ENCODE data around the gene SPEN. TPM values are rescaled to one million over a fixed set of nuclear protein-coding genes. Genes with fewer than 3 reads are reported as not detected.
"Not testable (repeated sequence)": the region's sequence is repeated elsewhere in the genome, so short reads cannot be mapped to it uniquely, and the experiment has no call there.

SPEN gene
- total and polyA plus RNA-seq, 2 of the 4 experiments (the other 2 are of a cell fraction), result 7.6 to 15.8 TPM

GRCh38 chr1:15828931-15829330, 18.6 kb upstream of the SPEN start:
- H2AFZ ChIP-seq (replicated peaks; ENCODE audit: low read length, poor library complexity); H3K27ac ChIP-seq (ENCODE audit: insufficient read depth, low read length); H2BK20ac ChIP-seq (ENCODE audit: low read depth, low read length); POLR2A ChIA-PET (ENCODE audit: unreplicated experiment); H3K9me1 ChIP-seq (ENCODE audit: insufficient read depth, low read length); H3K56ac ChIP-seq (ENCODE audit: extremely low read depth, insufficient read depth, low read length); dilution Hi-C loops (cut with HindIII; ENCODE audit: low sequenced_read_pairs, unreplicated experiment); H4K8ac ChIP-seq (ENCODE audit: low read depth in 2 of 2, low read length in 2 of 2); intact Hi-C loops (cut with micrococcal nuclease); H4K5ac ChIP-seq (ENCODE audit: low read depth, low read length); H2BK15ac ChIP-seq (ENCODE audit: low read depth, low read length); in situ Hi-C loops (cut with MboI; ENCODE audit: low sequenced_read_pairs); H3K4ac ChIP-seq (ENCODE audit: low read depth, low read length); BruUV-seq (replicated peaks); H4K20me1 ChIP-seq (ENCODE audit: insufficient read depth, low read length); H2BK120ac ChIP-seq (ENCODE audit: low read depth, low read length); H3K27me3 ChIP-seq (ENCODE audit: control insufficient read depth, insufficient read depth, low read length); H2AK9ac ChIP-seq (replicated peaks; ENCODE audit: low read depth, low read length, poor library complexity); DNase-seq; H3K9me3 ChIP-seq (ENCODE audit: control insufficient read depth, insufficient read depth, low read length); H3K4me3 ChIP-seq (ENCODE audit: insufficient read depth, low read depth, low read length); H2AK5ac ChIP-seq (ENCODE audit: low read depth, low read length); H3K36me3 ChIP-seq (ENCODE audit: control insufficient read depth, insufficient read depth, low read length); H3K9ac ChIP-seq (ENCODE audit: low read depth, low read length); H3K18ac ChIP-seq (ENCODE audit: low read depth, low read length); ATAC-seq (ENCODE audit: low read depth); H3K4me2 ChIP-seq (ENCODE audit: low read depth, low read length); H3K23ac ChIP-seq (ENCODE audit: low read depth, low read length); CTCF ChIA-PET; H2BK5ac ChIP-seq (ENCODE audit: low read depth, low read length, poor library complexity, severe bottlenecking); H3K4me1 ChIP-seq (ENCODE audit: control insufficient read depth, insufficient read depth, low read length); H4K91ac ChIP-seq (ENCODE audit: insufficient read depth, low read depth, low read length); H3K14ac ChIP-seq (replicated peaks; ENCODE audit: low read depth, low read length): not testable (repeated sequence)
- WGBS, 2 experiments (ENCODE audit: extremely low coverage in 2 of 2, insufficient read length in 1 of 2), result 88% methylated on average over 3 of the region's 14 CpGs; no CpG with 5 or more reads in 1 of the 2 experiments
- peaks cover 5 to 17% of the 10 kb centered on the region in 2 experiments; a peak in 3 of 4 replicates for H3K79me1 ChIP-seq (ENCODE audit: low read depth in 1 of 2, low read length in 2 of 2)
